Neural crest cell (in vitro differentiated cells): Measurements from ENCODE around the gene SLC16A12. TPM values are rescaled to one million over a fixed set of nuclear protein-coding genes. Genes with fewer than 3 reads are reported as not detected.

Experiments
- DNase-seq: peaks from one replicate; pipeline ENCODE4 v3.0.0; 2021; ENCODE audit warnings: low read depth, mixed read lengths, low spot score
- H3K27ac Mint-ChIP-seq: one replicate; pipeline ENCODE4 v1.8.0; 2021; ENCODE audit warnings: mild to moderate bottlenecking, mixed read lengths; ENCODE audit not compliant: unreplicated experiment
- H3K27me3 Mint-ChIP-seq: 2 replicates; pipeline ENCODE4 v1.8.0; 2021; ENCODE audit warnings: low read depth, mild to moderate bottlenecking, mixed read lengths
- H3K36me3 Mint-ChIP-seq: 2 replicates; pipeline ENCODE4 v1.8.0; 2021; ENCODE audit warnings: low read depth, mild to moderate bottlenecking, mixed read lengths
- H3K4me1 Mint-ChIP-seq: 2 replicates; pipeline ENCODE4 v1.8.0; 2021; ENCODE audit warnings: mixed read lengths
- H3K4me3 Mint-ChIP-seq: one replicate; pipeline ENCODE4 v1.8.0; 2021; ENCODE audit warnings: mild to moderate bottlenecking, mixed read lengths
- H3K9me3 Mint-ChIP-seq: 2 replicates; pipeline ENCODE4 v1.8.0; 2021; ENCODE audit warnings: mixed read lengths
- total RNA-seq: library from RNA; stranded (reverse); gene quantifications from 2 replicates; pipeline ENCODE4 v1.2.1, GENCODE V29; 2021
- TF ChIP-seq, protein P1 (sequence below): fragments of 200-600 bp; sonication (generic); conservative IDR thresholded peaks from 2 replicates; pipeline ENCODE4 v1.5.0; 2021; ENCODE audit warnings: antibody characterized with exemption, mild to moderate bottlenecking

Gene SLC16A12
- total RNA-seq, 1 donor from 2014 or later = not detected

DNA sequence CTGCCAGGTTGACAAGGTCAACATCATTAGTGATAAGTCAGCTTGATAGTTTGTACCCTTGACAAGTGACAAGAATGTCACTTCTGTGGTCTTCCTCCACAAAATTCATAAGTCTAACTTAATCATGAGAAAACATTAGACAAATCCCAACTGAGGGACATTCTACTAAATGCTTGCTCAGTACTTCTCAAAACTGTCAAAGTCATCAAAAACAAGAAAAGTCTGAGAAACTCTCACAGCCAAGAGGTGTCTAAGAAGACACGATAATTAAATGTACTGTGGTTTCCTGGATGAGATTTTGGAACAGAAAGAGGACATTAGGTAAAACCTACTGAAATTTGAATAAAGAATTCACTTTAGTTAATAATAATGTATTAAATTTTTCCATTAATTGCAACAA lies 29.8 kb upstream of the SLC16A12 start:
- TF ChIP-seq, protein P1, sequence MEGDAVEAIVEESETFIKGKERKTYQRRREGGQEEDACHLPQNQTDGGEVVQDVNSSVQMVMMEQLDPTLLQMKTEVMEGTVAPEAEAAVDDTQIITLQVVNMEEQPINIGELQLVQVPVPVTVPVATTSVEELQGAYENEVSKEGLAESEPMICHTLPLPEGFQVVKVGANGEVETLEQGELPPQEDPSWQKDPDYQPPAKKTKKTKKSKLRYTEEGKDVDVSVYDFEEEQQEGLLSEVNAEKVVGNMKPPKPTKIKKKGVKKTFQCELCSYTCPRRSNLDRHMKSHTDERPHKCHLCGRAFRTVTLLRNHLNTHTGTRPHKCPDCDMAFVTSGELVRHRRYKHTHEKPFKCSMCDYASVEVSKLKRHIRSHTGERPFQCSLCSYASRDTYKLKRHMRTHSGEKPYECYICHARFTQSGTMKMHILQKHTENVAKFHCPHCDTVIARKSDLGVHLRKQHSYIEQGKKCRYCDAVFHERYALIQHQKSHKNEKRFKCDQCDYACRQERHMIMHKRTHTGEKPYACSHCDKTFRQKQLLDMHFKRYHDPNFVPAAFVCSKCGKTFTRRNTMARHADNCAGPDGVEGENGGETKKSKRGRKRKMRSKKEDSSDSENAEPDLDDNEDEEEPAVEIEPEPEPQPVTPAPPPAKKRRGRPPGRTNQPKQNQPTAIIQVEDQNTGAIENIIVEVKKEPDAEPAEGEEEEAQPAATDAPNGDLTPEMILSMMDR = no peak
- Mint-ChIP-seq H3K27me3 (peaks cover 19% of the 10 kb centered on the region), H3K36me3 (no peaks in the 10 kb centered on the region), H3K4me3 (no peak overlapping the region), H3K9me3 (no peaks in the 10 kb centered on the region), H3K4me1 (no peaks in the 10 kb centered on the region), H3K27ac (no peak overlapping the region)
- DNase-seq = no peak

DNA sequence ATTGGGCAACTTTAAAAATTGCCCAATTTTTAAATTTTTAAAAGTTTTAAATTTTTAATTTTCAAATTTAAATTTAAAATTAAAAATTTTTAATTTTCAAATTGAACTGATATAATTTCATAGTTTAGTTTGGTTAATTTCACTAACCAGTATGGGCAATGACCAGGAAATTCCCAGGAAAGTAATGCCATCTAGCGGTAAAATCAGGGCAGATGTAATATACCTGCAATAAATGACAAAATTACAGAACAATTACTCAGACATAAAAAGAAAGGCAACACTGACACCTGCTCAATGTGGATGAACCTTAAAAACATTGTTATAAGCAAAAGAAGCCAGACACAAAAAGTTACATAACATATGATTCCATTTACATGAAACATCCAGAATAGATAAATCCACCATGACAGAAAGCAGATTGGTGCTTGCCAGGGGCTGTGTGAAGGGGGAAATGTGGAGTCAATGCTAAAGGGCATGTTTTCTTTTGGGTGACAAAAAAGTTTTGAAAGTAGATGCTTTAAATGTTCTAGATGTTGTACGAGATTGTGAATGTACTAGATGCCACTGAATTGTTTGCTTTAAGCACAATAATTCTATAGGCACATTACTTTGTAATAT lies 28.6 kb upstream of the SLC16A12 start:
- no peaks in the 10 kb centered on the region for H3K36me3 Mint-ChIP-seq
- TF ChIP-seq, protein P1 = peak; percentile 93
- H3K27me3 Mint-ChIP-seq = peaks cover 19% of the 10 kb centered on the region
- no peak overlapping the region for H3K27ac Mint-ChIP-seq
- peak; percentile 8 for DNase-seq
- no peak overlapping the region for H3K4me3 Mint-ChIP-seq
- no peaks in the 10 kb centered on the region for H3K9me3 Mint-ChIP-seq
- no peaks in the 10 kb centered on the region for H3K4me1 Mint-ChIP-seq

DNA sequence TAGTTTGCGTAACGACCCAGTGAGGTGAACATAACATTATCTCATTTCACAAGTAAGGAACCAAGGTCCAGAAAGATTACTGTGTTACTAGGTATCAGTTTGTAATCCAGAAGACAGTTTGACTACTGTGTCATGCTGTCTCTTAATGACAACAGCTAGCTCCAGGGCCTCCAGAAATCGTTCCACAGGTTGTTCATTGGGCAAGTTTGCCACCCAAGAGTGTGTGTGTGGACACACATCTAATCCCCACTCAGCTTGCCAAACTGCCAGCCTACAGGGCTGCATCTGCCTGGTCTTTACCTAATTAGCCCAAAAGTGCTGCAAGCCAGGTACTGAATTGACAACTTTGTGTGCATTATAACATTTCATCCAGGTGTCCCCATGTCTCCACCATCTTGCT lies 27.9 kb upstream of the SLC16A12 start:
- Mint-ChIP-seq H3K27me3 (peaks cover 19% of the 10 kb centered on the region), H3K27ac (no peak overlapping the region), H3K36me3 (no peaks in the 10 kb centered on the region), H3K4me3 (no peak overlapping the region), H3K4me1 (no peaks in the 10 kb centered on the region), H3K9me3 (no peaks in the 10 kb centered on the region)
- DNase-seq = no peak
- TF ChIP-seq, protein P1 = no peak

DNA sequence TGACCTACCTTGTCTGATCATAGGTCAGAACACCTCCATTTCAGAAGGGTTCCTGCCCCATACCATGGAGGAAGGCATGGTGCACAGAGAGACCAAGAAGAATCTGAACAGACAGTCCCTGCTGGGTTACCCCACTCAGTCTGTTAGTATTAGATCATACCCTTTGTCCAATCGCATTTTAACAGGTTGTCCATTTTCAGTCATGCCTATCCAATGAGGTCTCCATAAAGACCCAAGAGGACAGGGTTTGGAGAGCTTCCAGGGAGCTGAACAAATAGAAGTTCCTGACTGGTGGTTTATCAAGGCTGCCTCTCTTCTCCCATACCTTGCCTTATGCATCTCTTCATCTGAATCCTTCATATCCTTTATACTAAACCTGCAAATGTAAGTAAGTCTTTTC lies 21.2 kb upstream of the SLC16A12 start:
- Mint-ChIP-seq H3K4me1 (no peaks in the 10 kb centered on the region), H3K36me3 (no peaks in the 10 kb centered on the region), H3K4me3 (no peak overlapping the region), H3K27me3 (peaks cover 2% of the 10 kb centered on the region), H3K9me3 (peaks cover 1% of the 10 kb centered on the region), H3K27ac (peak overlapping the region; percentile 60)
- TF ChIP-seq, protein P1 = no peak
- DNase-seq = no peak

DNA sequence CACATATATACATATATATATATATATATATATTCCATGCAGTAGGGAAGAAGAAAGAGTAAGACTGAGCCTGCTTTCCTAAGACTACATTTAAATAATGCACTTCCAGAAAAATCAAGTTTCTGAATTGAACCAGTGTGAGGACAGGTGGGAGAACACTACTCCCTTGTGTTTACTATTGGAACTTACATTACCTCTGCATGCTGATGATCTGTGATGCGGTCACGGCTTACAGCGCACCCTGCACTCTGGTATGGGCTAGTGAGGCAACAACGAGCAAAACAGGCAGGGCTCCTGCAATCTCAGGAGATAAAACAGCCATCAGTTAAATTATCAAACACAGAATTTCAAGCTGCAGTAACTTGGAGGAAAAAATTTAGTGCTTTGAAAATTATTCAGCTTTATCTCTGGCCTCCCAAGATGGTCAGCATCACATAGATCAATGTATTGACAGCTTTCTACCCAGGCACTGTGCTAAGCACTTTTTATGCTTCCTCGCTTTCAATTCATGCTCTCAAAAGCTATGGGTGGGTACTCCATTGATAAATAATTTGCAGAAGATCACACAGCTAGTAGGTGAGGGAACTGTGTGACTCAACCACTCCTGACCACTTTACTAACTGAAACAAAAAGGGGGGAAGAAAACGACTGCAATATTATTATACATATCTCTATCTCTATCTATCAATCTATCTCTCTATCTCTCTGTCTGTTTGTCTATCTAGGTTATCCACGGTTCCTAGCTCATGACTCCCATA lies 20.5 kb upstream of the SLC16A12 start:
- no peak for DNase-seq
- peaks cover 4% of the 10 kb centered on the region for H3K9me3 Mint-ChIP-seq
- no peak overlapping the region for H3K4me3 Mint-ChIP-seq
- TF ChIP-seq, protein P1 = no peak
- H3K27me3 Mint-ChIP-seq = no peaks in the 10 kb centered on the region
- H3K4me1 Mint-ChIP-seq = no peaks in the 10 kb centered on the region
- H3K36me3 Mint-ChIP-seq = no peaks in the 10 kb centered on the region
- H3K27ac Mint-ChIP-seq = no peak overlapping the region
